ENCODE data around the gene VAT1L. TPM values are rescaled to one million over a fixed set of nuclear protein-coding genes. Genes with fewer than 3 reads are reported as not detected.

The VAT1L gene
- total RNA-seq, 1 donor from 2014 or later: not detected

- Mint-ChIP-seq H3K36me3 (ENCODE audit: low read depth) (no peaks in the 10 kb centered on the region), H3K27me3 (ENCODE audit: low read depth) (no peaks in the 10 kb centered on the region), H3K27ac (ENCODE audit: unreplicated experiment) (no peak overlapping the region), H3K4me3 (ENCODE audit: unreplicated experiment) (no peak overlapping the region), H3K9me3 (ENCODE audit: low read depth) (peaks cover 3% of the 10 kb centered on the region), H3K4me1 (ENCODE audit: low read depth) (peaks cover 3% of the 10 kb centered on the region)
- TF ChIP-seq, protein P1, sequence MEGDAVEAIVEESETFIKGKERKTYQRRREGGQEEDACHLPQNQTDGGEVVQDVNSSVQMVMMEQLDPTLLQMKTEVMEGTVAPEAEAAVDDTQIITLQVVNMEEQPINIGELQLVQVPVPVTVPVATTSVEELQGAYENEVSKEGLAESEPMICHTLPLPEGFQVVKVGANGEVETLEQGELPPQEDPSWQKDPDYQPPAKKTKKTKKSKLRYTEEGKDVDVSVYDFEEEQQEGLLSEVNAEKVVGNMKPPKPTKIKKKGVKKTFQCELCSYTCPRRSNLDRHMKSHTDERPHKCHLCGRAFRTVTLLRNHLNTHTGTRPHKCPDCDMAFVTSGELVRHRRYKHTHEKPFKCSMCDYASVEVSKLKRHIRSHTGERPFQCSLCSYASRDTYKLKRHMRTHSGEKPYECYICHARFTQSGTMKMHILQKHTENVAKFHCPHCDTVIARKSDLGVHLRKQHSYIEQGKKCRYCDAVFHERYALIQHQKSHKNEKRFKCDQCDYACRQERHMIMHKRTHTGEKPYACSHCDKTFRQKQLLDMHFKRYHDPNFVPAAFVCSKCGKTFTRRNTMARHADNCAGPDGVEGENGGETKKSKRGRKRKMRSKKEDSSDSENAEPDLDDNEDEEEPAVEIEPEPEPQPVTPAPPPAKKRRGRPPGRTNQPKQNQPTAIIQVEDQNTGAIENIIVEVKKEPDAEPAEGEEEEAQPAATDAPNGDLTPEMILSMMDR (IDR thresholded peaks at IDR 0.05): no peak
- DNase-seq (ENCODE audit: low spot score): no peak
These were observed 107.6 kb downstream of the VAT1L start for GRCh38 chr16:77895962-77896361.

- H3K9me3 Mint-ChIP-seq (ENCODE audit: low read depth): peaks cover under 1% of the 10 kb centered on the region
- DNase-seq (ENCODE audit: low spot score): no peak
- H3K4me3 Mint-ChIP-seq (ENCODE audit: unreplicated experiment): no peak overlapping the region
- H3K27ac Mint-ChIP-seq (ENCODE audit: unreplicated experiment): no peak overlapping the region
- H3K27me3 Mint-ChIP-seq (ENCODE audit: low read depth): no peaks in the 10 kb centered on the region
- TF ChIP-seq, protein P1 (IDR thresholded peaks at IDR 0.05): no peak
- H3K4me1 Mint-ChIP-seq (ENCODE audit: low read depth): peaks cover 3% of the 10 kb centered on the region
- H3K36me3 Mint-ChIP-seq (ENCODE audit: low read depth): no peaks in the 10 kb centered on the region
These were observed 108.2 kb downstream of the VAT1L start for GRCh38 chr16:77896415-77897128.

DNA sequence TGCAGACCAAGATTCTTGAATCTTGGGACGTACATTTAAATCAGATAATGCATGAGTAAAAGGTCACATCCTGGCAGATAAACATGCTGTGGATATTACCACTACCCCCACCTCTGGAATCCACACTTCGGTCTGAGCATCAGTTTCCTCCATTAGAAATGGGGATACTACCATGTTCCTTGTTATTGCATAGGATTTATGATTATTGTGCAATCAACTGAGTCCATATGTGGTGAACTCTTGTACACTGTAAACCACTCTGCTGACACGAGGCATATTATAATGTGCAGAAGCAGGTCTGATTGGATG is 108.7 kb downstream of the VAT1L start:
- Mint-ChIP-seq H3K27ac (ENCODE audit: unreplicated experiment) (no peak overlapping the region), H3K27me3 (ENCODE audit: low read depth) (no peaks in the 10 kb centered on the region), H3K4me3 (ENCODE audit: unreplicated experiment) (no peak overlapping the region), H3K36me3 (ENCODE audit: low read depth) (no peaks in the 10 kb centered on the region), H3K9me3 (ENCODE audit: low read depth) (no peaks in the 10 kb centered on the region), H3K4me1 (ENCODE audit: low read depth) (peaks cover 3% of the 10 kb centered on the region)
- TF ChIP-seq, protein P1 (IDR thresholded peaks at IDR 0.05): no peak
- DNase-seq (ENCODE audit: low spot score): no peak

GRCh38 chr16:77897831-77898605 is 109.7 kb downstream of the VAT1L start:
- H3K36me3 Mint-ChIP-seq (ENCODE audit: low read depth): no peaks in the 10 kb centered on the region
- DNase-seq (ENCODE audit: low spot score): no peak
- no peak overlapping the region for H3K27ac Mint-ChIP-seq (ENCODE audit: unreplicated experiment)
- peaks cover 3% of the 10 kb centered on the region for H3K4me1 Mint-ChIP-seq (ENCODE audit: low read depth)
- no peak overlapping the region for H3K4me3 Mint-ChIP-seq (ENCODE audit: unreplicated experiment)
- TF ChIP-seq, protein P1 (IDR thresholded peaks at IDR 0.05): no peak
- H3K9me3 Mint-ChIP-seq (ENCODE audit: low read depth): no peaks in the 10 kb centered on the region
- no peaks in the 10 kb centered on the region for H3K27me3 Mint-ChIP-seq (ENCODE audit: low read depth)

- H3K4me1 Mint-ChIP-seq (ENCODE audit: low read depth): peaks cover 3% of the 10 kb centered on the region
- DNase-seq (ENCODE audit: low spot score): no peak
These were observed 110.4 kb downstream of the VAT1L start for GRCh38 chr16:77898671-77899211.

More at GRCh38 chr16:77898671-77899211, 110.4 kb downstream of the VAT1L start:
- Mint-ChIP-seq H3K27me3 (ENCODE audit: low read depth) (no peaks in the 10 kb centered on the region), H3K4me3 (ENCODE audit: unreplicated experiment) (no peak overlapping the region), H3K9me3 (ENCODE audit: low read depth) (no peaks in the 10 kb centered on the region), H3K36me3 (ENCODE audit: low read depth) (no peaks in the 10 kb centered on the region), H3K27ac (ENCODE audit: unreplicated experiment) (no peak overlapping the region)
- TF ChIP-seq, protein P1 (IDR thresholded peaks at IDR 0.05): no peak

Measured in chondrocyte (in vitro differentiated cells).